BE2C (cell line): ENCODE measurements around the gene CHMP4B.

ENCODE experiments used
- DNase-seq: peaks from one replicate; pipeline ENCODE4 v3.0.0-alpha.2; 2020
- H3K27me3 ChIP-seq: fragments of 250-450 bp; sonication (Bioruptor Pico); 2 replicates; pipeline ENCODE4 v1.5.1; 2020; ENCODE audit warnings: mild to moderate bottlenecking
- H3K36me3 ChIP-seq: fragments of 250-450 bp; sonication (Bioruptor Pico); 2 replicates; pipeline ENCODE4 v1.5.1; 2020; ENCODE audit warnings: mild to moderate bottlenecking
- H3K4me1 ChIP-seq: fragments of 250-450 bp; sonication (Bioruptor Pico); 2 replicates; pipeline ENCODE4 v1.5.1; 2020
- H3K4me3 ChIP-seq: 2 replicates; pipeline ENCODE4 v1.5.1; 2011; ENCODE audit warnings: low read depth, low read length
- H3K9me3 ChIP-seq: fragments of 250-450 bp; sonication (Bioruptor Pico); 2 replicates; pipeline ENCODE4 v1.5.1; 2020
- CTCF ChIP-seq: IDR thresholded peaks from 2 replicates; pipeline ENCODE4 v1.5.1; 2012; ENCODE audit warnings: mild to moderate bottlenecking, low read depth, low read length

Gene CHMP4B

DNA sequence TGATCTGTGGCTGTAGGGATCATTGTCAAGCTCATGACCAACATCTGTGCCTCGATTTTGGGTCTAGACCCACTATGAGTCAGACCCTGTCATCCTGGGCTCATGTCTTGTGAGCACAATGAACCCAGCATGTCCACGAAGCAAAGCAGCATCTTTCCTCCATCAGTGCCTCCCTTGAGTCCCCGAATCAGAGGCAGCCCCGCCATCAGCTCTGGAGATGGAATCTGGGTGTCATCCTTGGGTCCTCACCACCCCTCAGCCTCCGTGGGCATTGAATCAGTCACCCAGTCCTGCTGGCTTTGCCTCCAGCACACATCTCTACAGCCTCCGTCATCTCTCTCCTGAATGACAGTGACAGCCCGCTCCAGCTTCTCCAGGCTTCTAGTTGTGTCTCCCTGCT, 56.9 kb downstream of the CHMP4B start:
- TF ChIP-seq CTCF: no peak
- H3K4me1 ChIP-seq: peaks cover 17% of the 10 kb centered on the region
- no peaks in the 10 kb centered on the region for H3K27me3 ChIP-seq
- DNase-seq: no peak
- H3K4me3 ChIP-seq: no peak overlapping the region
- H3K36me3 ChIP-seq: no peaks in the 10 kb centered on the region
- no peaks in the 10 kb centered on the region for H3K9me3 ChIP-seq

GRCh38 chr20:33868595-33868994, 57.4 kb downstream of the CHMP4B start:
- no peak for TF ChIP-seq CTCF
- Histone ChIP-seq H3K9me3 (no peaks in the 10 kb centered on the region), H3K4me1 (peaks cover 12% of the 10 kb centered on the region), H3K27me3 (no peaks in the 10 kb centered on the region), H3K4me3 (no peak overlapping the region), H3K36me3 (no peaks in the 10 kb centered on the region)
- DNase-seq: no peak

- no peaks in the 10 kb centered on the region for H3K27me3 ChIP-seq
- no peak for TF ChIP-seq CTCF
- no peaks in the 10 kb centered on the region for H3K9me3 ChIP-seq
- no peak overlapping the region for H3K4me3 ChIP-seq
- peaks cover 12% of the 10 kb centered on the region for H3K4me1 ChIP-seq
- H3K36me3 ChIP-seq: no peaks in the 10 kb centered on the region
- no peak for DNase-seq
Observed at GRCh38 chr20:33869283-33869682, 58.1 kb downstream of the CHMP4B start.

- TF ChIP-seq CTCF: no peak
- no peak for DNase-seq
- H3K27me3 ChIP-seq: no peaks in the 10 kb centered on the region
- no peak overlapping the region for H3K4me3 ChIP-seq
- no peaks in the 10 kb centered on the region; the same call in 1 of the 2 replicates for H3K4me1 ChIP-seq
- no peaks in the 10 kb centered on the region for H3K36me3 ChIP-seq
- no peaks in the 10 kb centered on the region for H3K9me3 ChIP-seq
Observed at GRCh38 chr20:33871362-33871761, 60.2 kb downstream of the CHMP4B start.

GRCh38 chr20:33874129-33874528, 63.0 kb downstream of the CHMP4B start:
- no peak overlapping the region for H3K4me3 ChIP-seq
- H3K36me3 ChIP-seq: no peaks in the 10 kb centered on the region
- TF ChIP-seq CTCF: no peak
- H3K9me3 ChIP-seq: no peaks in the 10 kb centered on the region
- DNase-seq: no peak
- no peaks in the 10 kb centered on the region for H3K4me1 ChIP-seq
- no peaks in the 10 kb centered on the region for H3K27me3 ChIP-seq

DNA sequence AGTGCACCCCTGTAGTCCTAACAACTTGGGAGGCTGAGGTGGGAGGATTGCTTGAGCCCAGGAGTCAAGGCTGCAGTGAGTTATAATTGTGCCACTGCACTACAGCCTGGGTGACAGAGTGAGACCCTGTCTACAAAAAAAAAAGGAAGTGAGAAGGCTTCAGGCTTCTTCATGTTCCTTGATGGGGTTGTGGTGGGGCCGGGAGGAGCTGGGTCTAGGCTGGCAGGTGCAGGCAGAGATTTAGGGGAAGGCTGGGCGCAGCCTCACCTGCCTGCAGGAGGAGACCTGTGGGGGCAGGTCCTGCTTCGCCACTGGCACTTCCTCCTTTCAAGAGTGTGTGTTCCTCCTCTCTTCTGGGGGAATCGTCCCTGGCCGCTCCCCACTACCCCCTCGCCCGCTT, 63.9 kb downstream of the CHMP4B start:
- no peaks in the 10 kb centered on the region for H3K27me3 ChIP-seq
- H3K4me3 ChIP-seq: no peak overlapping the region
- no peak for DNase-seq
- H3K4me1 ChIP-seq: no peaks in the 10 kb centered on the region
- TF ChIP-seq CTCF: no peak
- no peaks in the 10 kb centered on the region for H3K9me3 ChIP-seq
- no peaks in the 10 kb centered on the region for H3K36me3 ChIP-seq
